Endothelial cell of umbilical vein (primary cell): Measurements from ENCODE around the gene SERPINE3. TPM values are rescaled to one million over a fixed set of nuclear protein-coding genes. Genes with fewer than 3 reads are reported as not detected.
A peak's percentile ranks its signal among the peaks of the same experiment; 100 is the strongest.

Source experiments
- BruUV-seq: library from RNA; stranded (reverse); fragments of 400-500 nt; replicated peaks from 2 replicates; lab custom pipeline; 2021; lab: Mats Ljungman, UMichigan
- CTCF ChIA-PET: fragments of 300-600, 350-600 bp; sonication (Branson Sonifier 250); formaldehyde crosslinking; loops from one replicate; lab custom pipeline; 2021; ENCODE audit warnings: antibody characterized with exemption, inconsistent platforms; lab: Charles Lee
- POLR2A ChIA-PET: fragments of 300-600, 350-600 bp; sonication (Branson Sonifier 250); formaldehyde crosslinking; loops from one replicate; lab custom pipeline; 2021; ENCODE audit warnings: antibody characterized with exemption, inconsistent platforms; lab: Charles Lee
- DNase-seq: peaks from one replicate; pipeline ENCODE4 v3.0.0-alpha.2; 2011; ENCODE audit warnings: low read depth, low spot score
- FAIRE-seq: peaks from 2 replicates; lab custom pipeline; 2011; peaks lifted over from hg19 to GRCh38; lab: Jason Lieb, UNC
- H2AFZ ChIP-seq: 2 replicates; pipeline ENCODE4 v1.6.0; 2012; ENCODE audit warnings: low read depth, low read length, control low read depth, inconsistent platforms
- H3K27ac ChIP-seq: 2 replicates; pipeline ENCODE4 v1.5.1; 2011; ENCODE audit warnings: low read depth, mild to moderate bottlenecking, control low read depth, low read length, moderate library complexity; ENCODE audit not compliant: insufficient read depth
- H3K27me3 ChIP-seq, 2 experiments: 2 replicates each; pipeline versions ENCODE4 v1.6.0 to v1.6.1; 2011; ENCODE audit warnings: low read length in 2 of 2, mixed read lengths in 1 of 2; ENCODE audit not compliant: control insufficient read depth in 2 of 2, insufficient read depth in 2 of 2
- H3K36me3 ChIP-seq, 2 experiments: 2 replicates in 1 of 2; 3 replicates in 1 of 2; pipeline ENCODE4 v1.5.1; 2011; ENCODE audit warnings: low read length in 2 of 2, mild to moderate bottlenecking in 1 of 2, moderate library complexity in 1 of 2; ENCODE audit not compliant: control insufficient read depth in 2 of 2, insufficient read depth in 2 of 2; ENCODE audit errors: extremely low read depth in 1 of 2
- H3K4me1 ChIP-seq: 3 replicates; pipeline ENCODE4 v1.5.1; 2011; ENCODE audit warnings: mild to moderate bottlenecking, low read length; ENCODE audit not compliant: control insufficient read depth, insufficient read depth; ENCODE audit errors: extremely low read depth
- H3K4me2 ChIP-seq: 2 replicates; pipeline ENCODE4 v1.6.1; 2011; ENCODE audit warnings: low read length, control low read depth, mixed read lengths; ENCODE audit not compliant: insufficient read depth
- H3K4me3 ChIP-seq, 3 experiments: fragments of 200-600 bp in 1 of 3; sonication (generic), shearing (Covaris generic) in 1 of 3; replicated peaks in 1 of 3; 2 replicates each; pipeline ENCODE4 v1.5.1; 2011 to 2016; ENCODE audit warnings: control low read depth in 3 of 3, low read length in 3 of 3, mild to moderate bottlenecking in 2 of 3, inconsistent platforms in 1 of 3, low read depth in 1 of 3, moderate library complexity in 1 of 3; ENCODE audit not compliant: insufficient read depth in 1 of 3
- H3K79me2 ChIP-seq: 2 replicates; pipeline ENCODE4 v1.6.0; 2012; ENCODE audit warnings: low read length, inconsistent platforms; ENCODE audit not compliant: control insufficient read depth, insufficient read depth
- H3K9ac ChIP-seq: replicated peaks from 2 replicates; pipeline ENCODE3; 2011; ENCODE audit warnings: low read length, control low read depth; ENCODE audit not compliant: insufficient read depth; ENCODE audit errors: extremely low read depth
- H3K9me1 ChIP-seq: replicated peaks from 3 replicates; pipeline ENCODE4 v1.6.0; 2011; ENCODE audit warnings: mild to moderate bottlenecking, low read length; ENCODE audit not compliant: control insufficient read depth, insufficient read depth; ENCODE audit errors: extremely low read depth
- H3K9me3 ChIP-seq: replicated peaks from 2 replicates; pipeline ENCODE4 v1.5.1; 2012; ENCODE audit warnings: low read length, inconsistent platforms; ENCODE audit not compliant: control insufficient read depth, insufficient read depth
- H4K20me1 ChIP-seq: replicated peaks from 2 replicates; pipeline ENCODE3; 2011; ENCODE audit warnings: mild to moderate bottlenecking, low read length; ENCODE audit not compliant: control insufficient read depth, insufficient read depth; ENCODE audit errors: extremely low read depth
- EZH2 ChIP-seq: IDR thresholded peaks from 2 replicates; pipeline ENCODE4 v1.6.1; 2012; ENCODE audit warnings: borderline replicate concordance, low read depth, mild to moderate bottlenecking, moderate library complexity, low read length, inconsistent platforms; ENCODE audit not compliant: severe bottlenecking
- FOS ChIP-seq: IDR thresholded peaks from 2 replicates; pipeline ENCODE4 v1.6.1; 2011; ENCODE audit warnings: mild to moderate bottlenecking, low read length, moderate library complexity, borderline replicate concordance; ENCODE audit not compliant: insufficient read depth
- GATA2 ChIP-seq: IDR thresholded peaks from 2 replicates; pipeline ENCODE4 v1.7.0; 2011; ENCODE audit warnings: low read depth, mild to moderate bottlenecking, moderate library complexity, mixed read lengths, low read length; ENCODE audit not compliant: insufficient read length, insufficient read depth
- JUN ChIP-seq: IDR thresholded peaks from 2 replicates; pipeline ENCODE4 v1.6.1; 2011; ENCODE audit warnings: borderline replicate concordance, low read depth; ENCODE audit not compliant: insufficient read length, insufficient read depth
- MYC ChIP-seq: IDR thresholded peaks from one replicate; pipeline ENCODE4 v1.6.1; 2011; ENCODE audit warnings: mild to moderate bottlenecking, low read depth, low read length
- POLR2A ChIP-seq: IDR thresholded peaks from 2 replicates; pipeline ENCODE4 v1.6.1; 2012; ENCODE audit warnings: low read depth, mild to moderate bottlenecking, control low read depth, low read length
- POLR2AphosphoS5 ChIP-seq: IDR thresholded peaks from 2 replicates; pipeline ENCODE4 v1.6.1; 2012; ENCODE audit warnings: low read depth, mild to moderate bottlenecking, control low read depth, low read length, moderate library complexity; ENCODE audit not compliant: insufficient read depth
- dilution Hi-C: fragments of 300-500 bp; cut with MboI; formaldehyde crosslinking; loops from one replicate; pipeline ENCODE4 v1.15.0; 2019; ENCODE audit warnings: low sequenced_read_pairs; ENCODE audit not compliant: extremely low pct_ligation_motif_present
- intact Hi-C: fragments of 100-400 bp; cut with micrococcal nuclease; formaldehyde crosslinking; loops from one replicate; pipeline ENCODE4 v1.10.0; 2022
- polyA plus RNA-seq, 4 experiments: library from polyadenylated mRNA; depleted of rRNA in 3 of 4; stranded (reverse) in 3 of 4; unstranded in 1 of 4; fragments of >200 nt; gene quantifications; 2 replicates each; pipeline versions ENCODE4 v1.2.1 to v1.2.3, GENCODE V29; 2011 to 2012; ENCODE audit warnings: missing spikeins in 1 of 4
- total RNA-seq: library from RNA; stranded (reverse); gene quantifications from 2 replicates; pipeline ENCODE4 v1.2.3, GENCODE V29; 2021
- TF ChIP-seq, protein P1 (sequence below): IDR thresholded peaks from 2 replicates; pipeline ENCODE4 v1.6.1; 2011; ENCODE audit not compliant: insufficient read depth, insufficient read length
- TF ChIP-seq, protein P2 (sequence below), 2 donors: IDR thresholded peaks; 1 replicate in 1 of 2; 2 replicates in 1 of 2; pipeline ENCODE4 v1.5.1; 2011; ENCODE audit warnings: low read length in 2 of 2, mild to moderate bottlenecking in 2 of 2, moderate library complexity in 2 of 2, control low read depth in 1 of 2, inconsistent platforms in 1 of 2, low read depth in 1 of 2; ENCODE audit not compliant: insufficient read depth in 1 of 2; ENCODE audit errors: extremely low read depth in 1 of 2

The SERPINE3 gene
- total and polyA plus RNA-seq, 2 donors (not counting 3 experiments of a cell fraction or from before 2014, with no cell fraction given): not detected

DNA sequence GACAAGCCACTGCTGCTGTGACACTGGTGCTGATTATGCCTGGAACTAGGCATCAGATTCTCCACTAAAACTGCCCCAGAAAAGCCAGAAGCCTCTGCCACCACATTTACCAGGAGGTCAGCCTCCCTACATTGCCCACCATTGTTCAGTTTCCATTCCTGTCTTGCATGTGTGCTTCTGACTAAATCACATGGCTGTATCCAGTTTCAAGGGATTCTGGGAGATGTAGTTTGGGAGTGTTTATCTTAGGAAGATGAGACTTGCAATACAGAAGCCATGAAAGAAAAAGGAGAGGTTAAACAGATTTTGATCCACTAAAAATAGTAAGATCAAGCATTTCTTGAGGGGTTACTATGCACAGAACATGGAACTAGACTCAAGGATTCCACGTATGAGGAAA, 40.7 kb upstream of the SERPINE3 start:
- intact Hi-C loops: no loop called here
- TF ChIP-seq GATA2 (no peak), JUN (no peak)
- TF ChIP-seq, protein P1, sequence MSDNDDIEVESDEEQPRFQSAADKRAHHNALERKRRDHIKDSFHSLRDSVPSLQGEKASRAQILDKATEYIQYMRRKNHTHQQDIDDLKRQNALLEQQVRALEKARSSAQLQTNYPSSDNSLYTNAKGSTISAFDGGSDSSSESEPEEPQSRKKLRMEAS: peak; percentile 19
- FAIRE-seq (no peak), DNase-seq (peak; percentile 26)
- H3K79me2 ChIP-seq: no peaks in the 10 kb centered on the region
- no peak overlapping the region for H3K4me3 ChIP-seq
- ChIA-PET CTCF (interaction anchor here (1.8 to 4.9 kb wide), 2 partner anchors 12 to 173 kb away, joined by 4 to 38 read pairs; no protein-coding TSS in a partner anchor), POLR2A (no interaction called here)
- no peaks in the 10 kb centered on the region for H3K4me1 ChIP-seq
- H3K27ac ChIP-seq: no peak overlapping the region
- H3K9ac ChIP-seq: no peak overlapping the region
- H3K36me3 ChIP-seq: no peaks in the 10 kb centered on the region
- H3K9me1 ChIP-seq: no peaks in the 10 kb centered on the region
- H2AFZ ChIP-seq: no peak overlapping the region
- peaks cover 0 to 6% of the 10 kb centered on the region in 2 experiments for H3K27me3 ChIP-seq
- dilution Hi-C loops: no loop called here
- no peak overlapping the region for H3K4me2 ChIP-seq
- H3K9me3 ChIP-seq: no peaks in the 10 kb centered on the region
- BruUV-seq: no TSS peak
- H4K20me1 ChIP-seq: no peaks in the 10 kb centered on the region

DNA sequence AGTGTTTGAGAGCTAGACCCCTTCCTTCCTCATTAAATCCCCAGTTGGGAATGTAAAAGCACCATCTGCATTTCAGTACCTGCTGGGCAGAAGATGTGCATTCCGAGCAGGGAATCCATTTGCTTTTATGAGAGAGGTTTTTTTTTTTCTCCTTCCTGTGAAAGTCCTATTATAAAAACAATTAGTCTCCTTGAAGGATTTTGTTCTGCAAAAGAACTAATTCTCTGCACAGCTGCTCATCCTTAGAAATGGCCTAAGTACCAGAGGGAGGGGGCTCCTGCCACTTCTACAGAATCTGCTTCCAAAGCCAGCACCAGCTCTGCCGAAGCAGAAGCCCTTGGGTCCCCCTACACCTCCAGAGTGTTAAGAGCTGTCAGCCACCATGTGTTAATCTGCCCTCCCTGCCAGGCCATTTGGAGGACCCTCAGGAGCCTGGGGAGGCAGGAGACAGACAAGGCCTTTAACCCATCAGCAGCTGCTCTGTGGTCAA, 36.4 kb upstream of the SERPINE3 start:
- Histone ChIP-seq H3K4me2 (no peak overlapping the region), H2AFZ (no peak overlapping the region), H3K4me1 (peaks cover 4% of the 10 kb centered on the region), H3K79me2 (no peaks in the 10 kb centered on the region), H3K27me3 (peaks cover 0 to 4% of the 10 kb centered on the region in 2 experiments), H3K9me1 (no peaks in the 10 kb centered on the region), H4K20me1 (no peaks in the 10 kb centered on the region), H3K9me3 (no peaks in the 10 kb centered on the region), H3K9ac (no peak overlapping the region), H3K4me3 (no peak overlapping the region), H3K36me3 (no peaks in the 10 kb centered on the region), H3K27ac (no peak overlapping the region)
- TF ChIP-seq, protein P2, sequence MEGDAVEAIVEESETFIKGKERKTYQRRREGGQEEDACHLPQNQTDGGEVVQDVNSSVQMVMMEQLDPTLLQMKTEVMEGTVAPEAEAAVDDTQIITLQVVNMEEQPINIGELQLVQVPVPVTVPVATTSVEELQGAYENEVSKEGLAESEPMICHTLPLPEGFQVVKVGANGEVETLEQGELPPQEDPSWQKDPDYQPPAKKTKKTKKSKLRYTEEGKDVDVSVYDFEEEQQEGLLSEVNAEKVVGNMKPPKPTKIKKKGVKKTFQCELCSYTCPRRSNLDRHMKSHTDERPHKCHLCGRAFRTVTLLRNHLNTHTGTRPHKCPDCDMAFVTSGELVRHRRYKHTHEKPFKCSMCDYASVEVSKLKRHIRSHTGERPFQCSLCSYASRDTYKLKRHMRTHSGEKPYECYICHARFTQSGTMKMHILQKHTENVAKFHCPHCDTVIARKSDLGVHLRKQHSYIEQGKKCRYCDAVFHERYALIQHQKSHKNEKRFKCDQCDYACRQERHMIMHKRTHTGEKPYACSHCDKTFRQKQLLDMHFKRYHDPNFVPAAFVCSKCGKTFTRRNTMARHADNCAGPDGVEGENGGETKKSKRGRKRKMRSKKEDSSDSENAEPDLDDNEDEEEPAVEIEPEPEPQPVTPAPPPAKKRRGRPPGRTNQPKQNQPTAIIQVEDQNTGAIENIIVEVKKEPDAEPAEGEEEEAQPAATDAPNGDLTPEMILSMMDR (IDR thresholded peaks at IDR 0.05; ENCODE audit: extremely low read depth in 1 of 2, insufficient read depth in 1 of 2, low read depth in 1 of 2, low read length in 2 of 2): no peak
- TF ChIP-seq EZH2 (no peak), FOS (no peak), JUN (no peak), GATA2 (no peak), MYC (no peak), POLR2AphosphoS5 (no peak), POLR2A (no peak)
- TF ChIP-seq, protein P1: no peak
- intact Hi-C loops: no loop called here
- BruUV-seq: no TSS peak
- ChIA-PET POLR2A (no interaction called here), CTCF (interaction anchor here (2.0 to 2.1 kb wide), 2 partner anchors 17 to 178 kb away, joined by 8 to 9 read pairs; no protein-coding TSS in a partner anchor)
- FAIRE-seq: no peak
- no peak for DNase-seq
- dilution Hi-C loops: no loop called here
